H1 (cell line): Measurements from ENCODE around the gene KCNMB2. TPM values are rescaled to one million over a fixed set of nuclear protein-coding genes. Genes with fewer than 3 reads are reported as not detected.

ENCODE experiments used
- CTCF ChIA-PET: fragments of 300-600 bp; sonication (Branson Sonifier 250); formaldehyde crosslinking; loops from one replicate; lab custom pipeline; 2021; ENCODE audit not compliant: partially characterized antibody; lab: Charles Lee
- POLR2A ChIA-PET: fragments of 300-600 bp; sonication (Branson Sonifier 250); formaldehyde crosslinking; loops from one replicate; lab custom pipeline; 2021; ENCODE audit warnings: inconsistent platforms; ENCODE audit not compliant: partially characterized antibody; lab: Charles Lee
- DNase-seq, 2 experiments: peaks; one replicate each; pipeline versions ENCODE4 v3.0.0 to v3.0.0-alpha.2; 2010 to 2022; ENCODE audit warnings: low spot score in 2 of 2, low read depth in 1 of 2, mixed read lengths in 1 of 2
- FAIRE-seq: peaks from 2 replicates; lab custom pipeline; 2011; peaks lifted over from hg19 to GRCh38; lab: Jason Lieb, UNC
- H2AFZ ChIP-seq: 2 replicates; pipeline ENCODE4 v1.8.1; 2012; ENCODE audit warnings: low read length, inconsistent platforms
- H2AK5ac ChIP-seq: 2 replicates; pipeline ENCODE4 v1.6.1; 2013; ENCODE audit warnings: low read depth, low read length
- H2BK120ac ChIP-seq: replicated peaks from 2 replicates; pipeline ENCODE3; 2013; ENCODE audit warnings: low read depth, low read length, inconsistent platforms
- H2BK12ac ChIP-seq: 2 replicates; pipeline ENCODE4 v1.6.1; 2013; ENCODE audit warnings: low read depth, low read length
- H2BK15ac ChIP-seq: 2 replicates; pipeline ENCODE4 v1.6.1; 2013; ENCODE audit warnings: low read length
- H2BK20ac ChIP-seq: 2 replicates; pipeline ENCODE4 v1.6.1; 2013; ENCODE audit warnings: low read length
- H2BK5ac ChIP-seq: 2 replicates; pipeline ENCODE4 v1.6.1; 2013; ENCODE audit warnings: low read depth, low read length
- H3K14ac ChIP-seq: 2 replicates; pipeline ENCODE4 v1.6.1; 2013; ENCODE audit warnings: inconsistent platforms; ENCODE audit not compliant: insufficient read length
- H3K18ac ChIP-seq: 2 replicates; pipeline ENCODE4 v1.6.1; 2013; ENCODE audit warnings: low read length; ENCODE audit errors: extremely low read depth
- H3K23ac ChIP-seq: 2 replicates; pipeline ENCODE4 v1.6.1; 2013; ENCODE audit warnings: inconsistent platforms; ENCODE audit not compliant: insufficient read length
- H3K23me2 ChIP-seq: 2 replicates; pipeline ENCODE4 v1.6.1; 2013; ENCODE audit warnings: low read depth, low read length
- H3K27ac ChIP-seq: 2 replicates; pipeline ENCODE4 v1.6.1; 2011; ENCODE audit warnings: low read depth, low read length, inconsistent platforms
- H3K27me3 ChIP-seq, 4 experiments: replicated peaks in 1 of 4; 1 replicate in 1 of 4; 2 replicates in 3 of 4; pipeline versions ENCODE4 v1.6.1 to v1.8.1; 2011 to 2013; ENCODE audit warnings: low read length in 3 of 4, mild to moderate bottlenecking in 3 of 4, inconsistent platforms in 2 of 4, mixed read lengths in 2 of 4, moderate library complexity in 1 of 4; ENCODE audit not compliant: control insufficient read depth in 3 of 4, insufficient read depth in 3 of 4; ENCODE audit errors: extremely low read depth in 1 of 4
- H3K36me3 ChIP-seq, 4 experiments: 2 replicates each; pipeline versions ENCODE4 v1.6.1 to v1.8.1; 2011 to 2013; ENCODE audit warnings: mild to moderate bottlenecking in 4 of 4, low read length in 3 of 4, moderate library complexity in 2 of 4, control low read depth in 1 of 4, inconsistent platforms in 1 of 4; ENCODE audit not compliant: insufficient read depth in 4 of 4, control insufficient read depth in 2 of 4
- H3K4ac ChIP-seq: replicated peaks from 2 replicates; pipeline ENCODE3; 2013; ENCODE audit warnings: low read length, low read depth, mixed read lengths, inconsistent platforms; ENCODE audit not compliant: insufficient read length
- H3K4me1 ChIP-seq, 4 experiments: replicated peaks in 1 of 4; 1 replicate in 1 of 4; 2 replicates in 3 of 4; pipeline versions ENCODE4 v1.6.1 to v1.8.1; 2011 to 2013; ENCODE audit warnings: low read length in 3 of 4, inconsistent platforms in 2 of 4, mixed read lengths in 1 of 4; ENCODE audit not compliant: insufficient read depth in 4 of 4, control insufficient read depth in 3 of 4
- H3K4me2 ChIP-seq, 2 experiments: 2 replicates each; pipeline versions ENCODE4 v1.6.1 to v1.8.1; 2011 to 2013; ENCODE audit warnings: low read depth in 2 of 2, low read length in 2 of 2, control low read depth in 1 of 2, inconsistent platforms in 1 of 2, mild to moderate bottlenecking in 1 of 2; ENCODE audit not compliant: insufficient read depth in 1 of 2
- H3K4me3 ChIP-seq, 4 experiments: fragments of 200-600, 300-600 bp in 1 of 4; sonication (generic), shearing (Covaris generic), sonication (Bioruptor Twin) in 1 of 4; 2 replicates each; pipeline versions ENCODE4 v1.5.1 to v1.8.1; 2011 to 2016; ENCODE audit warnings: low read length in 4 of 4, low read depth in 3 of 4, control low read depth in 2 of 4, inconsistent platforms in 2 of 4, mild to moderate bottlenecking in 2 of 4, mixed read lengths in 1 of 4, moderate library complexity in 1 of 4; ENCODE audit not compliant: insufficient read depth in 2 of 4; ENCODE audit errors: extremely low read depth in 1 of 4
- H3K56ac ChIP-seq: replicated peaks from 2 replicates; pipeline ENCODE3; 2013; ENCODE audit warnings: low read depth, mild to moderate bottlenecking, mixed read lengths, low read length, inconsistent platforms; ENCODE audit not compliant: insufficient read length
- H3K79me1 ChIP-seq: 2 replicates; pipeline ENCODE4 v1.6.1; 2013; ENCODE audit warnings: low read depth, low read length, control low read depth
- H3K79me2 ChIP-seq, 2 experiments: 2 replicates each; pipeline versions ENCODE4 v1.6.1 to v1.8.1; 2012 to 2013; ENCODE audit warnings: low read length in 2 of 2, mild to moderate bottlenecking in 2 of 2, inconsistent platforms in 1 of 2; ENCODE audit not compliant: insufficient read depth in 2 of 2, control insufficient read depth in 1 of 2
- H3K9ac ChIP-seq, 4 experiments: replicated peaks in 1 of 4; 1 replicate in 1 of 4; 2 replicates in 3 of 4; pipeline versions ENCODE4 v1.6.1 to v1.8.1; 2011 to 2013; ENCODE audit warnings: low read depth in 3 of 4, low read length in 3 of 4, control low read depth in 2 of 4, mild to moderate bottlenecking in 2 of 4, moderate library complexity in 2 of 4, inconsistent platforms in 1 of 4; ENCODE audit errors: extremely low read depth in 1 of 4
- H3K9me3 ChIP-seq, 2 experiments: 2 replicates each; pipeline versions ENCODE4 v1.6.1 to v1.8.1; 2012 to 2013; ENCODE audit warnings: mild to moderate bottlenecking in 2 of 2, moderate library complexity in 2 of 2, control low read depth in 1 of 2, inconsistent platforms in 1 of 2, low read depth in 1 of 2, low read length in 1 of 2, mixed read lengths in 1 of 2; ENCODE audit not compliant: insufficient read depth in 2 of 2
- H4K20me1 ChIP-seq, 2 experiments: replicated peaks in 1 of 2; 2 replicates each; pipeline versions ENCODE3 to v1.8.1; 2011 to 2013; ENCODE audit warnings: inconsistent platforms in 2 of 2, low read length in 2 of 2, mild to moderate bottlenecking in 1 of 2; ENCODE audit not compliant: insufficient read depth in 2 of 2, control insufficient read depth in 1 of 2
- H4K5ac ChIP-seq: 2 replicates; pipeline ENCODE4 v1.6.1; 2013; ENCODE audit warnings: low read length, low read depth, mixed read lengths, inconsistent platforms; ENCODE audit not compliant: insufficient read length
- H4K8ac ChIP-seq: 2 replicates; pipeline ENCODE4 v1.8.0; 2013; ENCODE audit warnings: mild to moderate bottlenecking, moderate library complexity, low read length, inconsistent platforms; ENCODE audit not compliant: insufficient read depth; ENCODE audit errors: extremely low read depth
- H4K91ac ChIP-seq: replicated peaks from 2 replicates; pipeline ENCODE3; 2013; ENCODE audit warnings: low read length, mixed read lengths, inconsistent platforms; ENCODE audit not compliant: insufficient read length
- ATF2 ChIP-seq: IDR thresholded peaks from 2 replicates; pipeline ENCODE4 v1.6.1; 2012; ENCODE audit warnings: low read length, inconsistent platforms
- CEBPB ChIP-seq: IDR thresholded peaks from 2 replicates; pipeline ENCODE4 v1.6.1; 2012; ENCODE audit warnings: low read depth, low read length
- CREB1 ChIP-seq: IDR thresholded peaks from 2 replicates; pipeline ENCODE4 v1.6.1; 2012; ENCODE audit warnings: inconsistent platforms
- EZH2 ChIP-seq: fragments of 200-600 bp; sonication (generic); IDR thresholded peaks from 2 replicates; pipeline ENCODE4 v1.7.1; 2012; ENCODE audit warnings: low read depth, mild to moderate bottlenecking, moderate library complexity, low read length, inconsistent platforms; ENCODE audit not compliant: severe bottlenecking
- FOSL1 ChIP-seq: IDR thresholded peaks from 2 replicates; pipeline ENCODE4 v1.6.1; 2011; ENCODE audit warnings: mild to moderate bottlenecking, low read depth, low read length, moderate library complexity; ENCODE audit not compliant: insufficient read depth
- PHF8 ChIP-seq: fragments of 200-600 bp; sonication (generic); conservative IDR thresholded peaks from 2 replicates; pipeline ENCODE4 v1.7.1; 2012; ENCODE audit warnings: low read depth, mild to moderate bottlenecking, inconsistent platforms, low read length, moderate library complexity
- SAP30 ChIP-seq: fragments of 300-600 bp; sonication (generic); IDR thresholded peaks from 2 replicates; pipeline ENCODE4 v1.7.1; 2012; ENCODE audit warnings: low read length, moderate library complexity, mild to moderate bottlenecking, inconsistent platforms; ENCODE audit not compliant: insufficient read depth, insufficient replicate concordance
- SP2 ChIP-seq: IDR thresholded peaks from 2 replicates; pipeline ENCODE4 v1.6.1; 2012; ENCODE audit warnings: mild to moderate bottlenecking, low read length, inconsistent platforms
- SP4 ChIP-seq: IDR thresholded peaks from 2 replicates; pipeline ENCODE4 v1.6.1; 2012; ENCODE audit warnings: low read length, inconsistent platforms
- YY1 ChIP-seq: IDR thresholded peaks from 2 replicates; pipeline ENCODE4 v1.6.1; 2011; ENCODE audit warnings: low read depth, mild to moderate bottlenecking, low read length
- WGBS, 2 experiments: shearing (Covaris generic) in 1 of 2; methylation state at CpG; one replicate each; pipeline versions ENCODE4 v1.1.6 to v1.1.7; 2013 to 2015; ENCODE audit warnings: low lambda C conversion rate in 2 of 2, mixed read lengths in 2 of 2, inconsistent platforms in 1 of 2, low coverage in 1 of 2, missing lambda C conversion rate in 1 of 2; ENCODE audit not compliant: insufficient replicate concordance in 2 of 2, insufficient coverage in 1 of 2, insufficient read length in 1 of 2; ENCODE audit errors: extremely low coverage in 1 of 2, missing lambda C conversion rate in 1 of 2; 5-methylcytosine and 5-hydroxymethylcytosine counted together
- polyA plus RNA-seq, 7 experiments: library from polyadenylated mRNA; depleted of rRNA in 3 of 7; stranded (reverse) in 5 of 7; unstranded in 2 of 7; fragments of >200 nt in 5 of 7; fragments of 200-250 nt in 2 of 7; gene quantifications; 1 replicate in 5 of 7; 2 replicates in 1 of 7; 4 replicates in 1 of 7; pipeline versions ENCODE4 v1.2.1 to v1.2.3, GENCODE V29; 2011 to 2013; ENCODE audit warnings: missing spikeins in 2 of 7, mixed read lengths in 2 of 7
- total RNA-seq: library from RNA; stranded (reverse); fragmentation: NEBNext Ultra II Directional; extraction: Animal tissue kit (Norgen Biotek cat#: 25700); gene quantifications from 2 replicates; pipeline ENCODE4 v1.2.1, GENCODE V29; 2021

Gene KCNMB2
- total and polyA plus RNA-seq, 2 of the 8 experiments (the other 6 are each of a cell fraction or from before 2014, with no cell fraction given) = not detected

- Histone ChIP-seq H3K36me3 (no peaks in the 10 kb centered on the region), H3K9me3 (no peaks in the 10 kb centered on the region), H2BK5ac (no peak overlapping the region), H3K27ac (no peak overlapping the region), H3K23ac (no peak overlapping the region), H4K20me1 (no peaks in the 10 kb centered on the region), H3K14ac (no peak overlapping the region), H2BK12ac (no peak overlapping the region), H3K27me3 (no peaks in the 10 kb centered on the region), H2BK120ac (no peak overlapping the region), H3K23me2 (no peaks in the 10 kb centered on the region), H3K56ac (no peak overlapping the region), H3K4me1 (no peaks in the 10 kb centered on the region; a peak in 1 of 7 replicates), H4K91ac (no peak overlapping the region), H3K18ac (no peak overlapping the region), H4K5ac (no peak overlapping the region), H3K4me3 (no peak overlapping the region), H2BK20ac (no peak overlapping the region), H3K9ac (no peak overlapping the region), H3K79me2 (no peaks in the 10 kb centered on the region), H3K4me2 (no peak overlapping the region), H4K8ac (no peak overlapping the region), H2AFZ (no peak overlapping the region)
- no peak for DNase-seq
- WGBS, 2 experiments = 91% methylated on average over 4 of the region's 4 CpGs; no CpG with 5 or more reads in 1 of the 2 experiments
- CTCF ChIA-PET = interaction anchor here (0.6 to 1.3 kb wide), 3 partner anchors 9 to 252 kb away, joined by 3 to 5 read pairs (median 4); no protein-coding TSS in a partner anchor
- FAIRE-seq = no peak
- TF ChIP-seq CEBPB (no peak), CREB1 (no peak), SAP30 (no peak), FOSL1 (no peak), YY1 (no peak), EZH2 (no peak), SP4 (no peak), SP2 (no peak), ATF2 (no peak), PHF8 (no peak)
- TF ChIP-seq, all 59 proteins: peak for 0
- POLR2A ChIA-PET = interaction anchor here (1.0 to 1.6 kb wide), 2 partner anchors 9 to 14 kb away, joined by 3 to 5 read pairs; no protein-coding TSS in a partner anchor
- Histone ChIP-seq H2BK15ac (no peak overlapping the region), H2AK5ac (no peak overlapping the region), H3K79me1 (no peaks in the 10 kb centered on the region), H3K4ac (no peak overlapping the region)
These were observed 178.9 kb downstream of the KCNMB2 start for GRCh38 chr3:178714925-178715832.
